ENCODE results near the gene MYL4. TPM values are rescaled to one million over a fixed set of nuclear protein-coding genes. Genes with fewer than 3 reads are reported as not detected.
A peak's percentile ranks its signal among the peaks of the same experiment; 100 is the strongest.

Gene MYL4
- polyA plus RNA-seq, 12 donors: 673 to 6,112 (median 1,509) TPM

DNA sequence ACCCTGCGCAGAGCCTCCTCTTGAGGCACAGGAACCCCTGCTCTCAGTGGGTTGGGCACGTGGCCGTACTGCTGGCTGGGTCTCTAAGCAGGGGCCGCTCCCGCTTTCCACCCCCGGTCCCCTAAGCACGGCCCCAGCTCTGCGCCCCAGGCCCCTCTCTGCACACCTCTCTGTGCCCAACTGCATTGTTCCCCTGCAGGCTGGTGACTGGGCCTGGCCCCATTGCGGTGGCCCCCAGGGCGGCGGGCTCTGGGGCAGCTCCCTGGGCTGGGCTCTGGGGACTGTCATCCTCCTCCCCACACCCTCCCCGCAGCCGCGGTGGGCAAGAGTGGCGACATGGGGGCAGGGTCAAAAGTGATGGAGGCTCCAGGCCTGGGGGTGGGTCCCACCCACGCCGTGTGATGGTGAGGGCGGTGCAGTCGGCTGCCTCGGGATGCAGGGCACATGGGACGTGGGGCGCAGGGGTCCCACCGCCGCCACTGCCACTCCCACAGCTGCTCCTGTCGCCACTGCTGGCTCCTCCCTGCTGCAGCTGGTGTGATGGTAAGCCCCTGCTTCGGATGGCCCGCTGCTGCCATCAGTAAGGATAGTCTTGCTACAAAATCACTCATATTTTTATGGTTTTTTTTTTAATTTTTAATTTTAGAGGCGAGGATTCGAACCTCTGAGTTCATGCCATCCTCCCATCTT, 29.3 kb downstream of the MYL4 start:
- DNase-seq: no peak

DNA sequence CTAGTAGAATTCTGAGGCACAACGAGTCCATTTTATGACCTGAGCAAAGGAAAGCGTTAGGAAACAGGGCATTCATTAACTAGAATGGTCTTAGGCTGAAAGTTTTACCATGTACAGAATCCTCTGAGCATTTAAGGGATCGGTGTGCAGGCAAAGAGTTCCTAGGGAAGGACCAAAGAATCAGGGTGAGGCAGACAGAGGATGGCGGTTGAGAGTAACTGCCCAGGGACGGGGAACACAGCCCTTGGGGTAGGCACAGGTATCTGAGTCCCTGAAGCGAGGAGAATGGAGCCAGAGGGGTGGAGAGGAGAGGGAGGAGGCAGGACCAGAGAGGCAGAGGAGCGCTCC, 30.4 kb downstream of the MYL4 start:
- no peak for DNase-seq

DNA sequence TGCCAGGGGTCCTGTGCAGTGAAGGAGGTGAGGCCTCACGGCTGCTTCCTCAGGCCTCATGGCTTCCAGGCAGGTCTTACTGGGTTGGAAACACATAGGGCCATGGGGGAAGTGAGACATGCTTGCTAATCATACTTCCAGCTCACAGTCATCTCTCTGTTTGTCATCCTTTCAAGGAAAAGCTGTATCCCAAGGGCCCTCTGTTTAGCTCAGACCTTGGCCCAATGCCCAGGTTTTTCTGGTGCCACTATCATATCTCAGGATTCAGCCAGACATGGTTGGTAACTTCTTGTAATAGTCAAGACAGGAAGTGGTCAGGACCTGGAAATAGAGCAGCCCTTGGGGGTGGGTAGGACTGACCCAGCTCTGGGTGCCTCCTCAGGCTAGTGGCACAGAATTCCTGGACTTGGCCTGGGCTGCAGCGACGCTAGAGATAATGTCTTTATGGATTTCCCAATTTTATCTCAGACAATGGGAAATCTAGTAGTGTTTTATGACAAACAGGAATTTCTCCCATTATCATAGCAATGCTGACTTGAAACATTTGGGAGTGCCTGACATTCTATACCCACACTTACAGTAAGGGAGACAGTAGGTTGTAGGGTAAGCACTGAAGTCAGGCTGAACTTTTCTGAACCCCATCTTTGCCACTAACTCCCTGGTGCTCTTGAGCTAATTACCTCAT, 31.0 kb downstream of the MYL4 start:
- DNase-seq: peak; percentile 64

GRCh38 chr17:47240806-47241205, 31.7 kb downstream of the MYL4 start:
- DNase-seq: no peak

DNA sequence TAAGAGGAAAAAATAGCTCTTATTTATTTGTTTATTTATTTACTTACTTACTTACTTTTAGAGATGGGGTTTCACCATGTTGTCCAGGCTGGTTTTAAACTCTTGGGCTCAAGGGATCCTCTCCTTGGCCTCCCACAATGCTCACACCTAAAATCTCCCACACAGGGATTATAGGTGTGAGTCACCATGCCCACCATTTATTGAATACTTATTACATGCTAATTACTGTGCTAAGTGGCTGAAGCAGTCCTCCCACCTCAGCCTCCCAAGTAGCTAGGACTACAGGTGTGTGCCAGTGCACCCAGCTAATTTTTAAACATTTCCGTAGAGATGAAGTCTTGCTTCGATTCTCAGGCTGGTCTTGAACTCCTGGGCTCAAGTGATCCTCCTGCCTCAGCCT, 33.5 kb downstream of the MYL4 start:
- DNase-seq: no peak

- no peak for DNase-seq
These were observed 34.8 kb downstream of the MYL4 start for GRCh38 chr17:47243737-47244598.

- peak; percentile 46 for DNase-seq
These were observed 35.5 kb downstream of the MYL4 start for GRCh38 chr17:47244697-47245096.

DNA sequence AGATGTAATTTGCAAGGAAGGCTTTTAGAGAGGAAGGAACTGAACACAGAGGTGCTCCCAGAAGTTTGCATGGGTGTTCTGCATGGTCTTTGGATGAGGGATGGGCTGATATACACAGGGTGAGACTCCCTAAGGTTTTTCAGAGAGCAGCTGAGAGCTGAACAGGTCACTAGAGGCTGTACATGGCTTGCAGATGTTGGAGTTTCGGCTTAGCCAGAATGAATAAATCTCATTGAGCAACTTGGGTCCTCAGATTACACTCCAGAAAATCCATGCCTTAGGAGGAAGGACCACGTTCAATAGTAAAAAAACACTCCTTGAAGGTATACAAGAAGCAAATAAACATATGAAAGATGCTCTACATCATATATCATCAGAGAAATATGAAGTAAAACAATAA, 37.0 kb downstream of the MYL4 start:
- no peak for DNase-seq

- DNase-seq: no peak
These were observed 41.7 kb downstream of the MYL4 start for GRCh38 chr17:47250855-47251254.

- no peak for DNase-seq
These were observed 42.3 kb downstream of the MYL4 start for GRCh38 chr17:47251421-47251940.

GRCh38 chr17:47252209-47252608, 43.1 kb downstream of the MYL4 start:
- DNase-seq: no peak

DNA sequence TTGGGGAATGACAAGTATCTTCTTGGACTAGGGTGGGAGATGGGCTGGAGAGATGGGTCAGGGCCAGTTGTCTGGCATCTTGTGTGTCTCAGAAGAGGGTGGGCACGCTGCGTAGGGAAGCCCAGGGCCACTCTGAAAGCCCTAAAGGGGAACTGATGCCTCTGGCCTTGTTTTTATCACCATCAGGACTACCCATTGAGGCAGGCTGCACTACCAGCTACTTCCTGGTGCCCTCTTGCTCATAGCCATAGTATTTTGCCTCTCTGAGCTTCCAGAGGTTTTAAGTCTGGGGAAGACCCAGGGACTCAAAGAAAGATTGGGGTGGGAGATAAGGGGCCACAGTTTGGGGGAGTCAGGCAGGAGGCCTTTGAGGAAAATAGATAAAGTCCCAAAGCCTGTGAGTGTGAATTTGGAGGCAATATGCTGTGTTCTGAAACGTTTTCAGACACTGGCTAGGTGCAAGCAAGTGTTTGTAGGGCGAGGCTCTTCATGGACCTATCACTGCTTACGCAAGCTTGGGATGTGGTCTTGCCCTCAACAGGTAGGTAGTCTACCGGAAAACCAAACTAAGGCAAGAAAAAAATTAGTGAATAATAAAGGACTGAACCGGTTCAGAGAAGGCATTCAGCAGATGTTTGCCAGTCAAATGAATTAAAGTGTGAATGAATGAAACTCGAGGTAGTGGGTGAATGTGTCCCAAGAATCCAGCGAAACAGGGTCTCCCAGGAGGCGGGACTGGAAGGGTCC, 43.8 kb downstream of the MYL4 start:
- no peak for DNase-seq

GRCh38 chr17:47253541-47254402, 44.6 kb downstream of the MYL4 start, which contains the start of gene ITGB3:
Gene ITGB3, plus strand, starts transcription at chr17:47253827. Its CDS starts 35 bp downstream, at chr17:47253862.
- no peak for DNase-seq

DNA sequence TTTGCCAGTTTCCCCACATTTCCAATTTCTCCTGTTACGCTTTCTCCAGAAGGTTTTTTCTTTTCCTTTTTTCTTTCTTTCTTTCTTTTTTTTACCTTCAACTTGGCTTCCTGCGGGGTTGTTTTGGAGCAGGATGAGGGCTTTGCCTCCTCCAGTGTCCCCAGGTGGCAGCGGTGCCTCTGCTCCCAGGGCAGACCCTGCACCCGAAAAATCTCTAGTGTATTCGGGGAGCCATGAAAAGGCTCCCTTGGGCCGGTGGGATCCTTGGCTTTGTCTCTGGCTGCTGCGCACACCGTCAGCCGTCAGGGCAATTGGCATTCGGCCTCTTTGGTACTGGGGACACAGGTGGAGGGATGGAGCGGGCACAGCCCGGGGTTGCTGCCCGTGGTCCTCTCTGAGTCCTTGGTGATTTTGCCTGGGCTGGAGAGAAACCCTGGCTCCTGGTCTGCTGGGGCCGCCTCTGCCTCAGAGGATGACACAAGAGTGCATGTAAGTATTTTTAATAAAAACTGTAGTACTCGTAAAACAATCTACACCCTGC, 45.3 kb downstream of the MYL4 start:
- DNase-seq: no peak

DNA sequence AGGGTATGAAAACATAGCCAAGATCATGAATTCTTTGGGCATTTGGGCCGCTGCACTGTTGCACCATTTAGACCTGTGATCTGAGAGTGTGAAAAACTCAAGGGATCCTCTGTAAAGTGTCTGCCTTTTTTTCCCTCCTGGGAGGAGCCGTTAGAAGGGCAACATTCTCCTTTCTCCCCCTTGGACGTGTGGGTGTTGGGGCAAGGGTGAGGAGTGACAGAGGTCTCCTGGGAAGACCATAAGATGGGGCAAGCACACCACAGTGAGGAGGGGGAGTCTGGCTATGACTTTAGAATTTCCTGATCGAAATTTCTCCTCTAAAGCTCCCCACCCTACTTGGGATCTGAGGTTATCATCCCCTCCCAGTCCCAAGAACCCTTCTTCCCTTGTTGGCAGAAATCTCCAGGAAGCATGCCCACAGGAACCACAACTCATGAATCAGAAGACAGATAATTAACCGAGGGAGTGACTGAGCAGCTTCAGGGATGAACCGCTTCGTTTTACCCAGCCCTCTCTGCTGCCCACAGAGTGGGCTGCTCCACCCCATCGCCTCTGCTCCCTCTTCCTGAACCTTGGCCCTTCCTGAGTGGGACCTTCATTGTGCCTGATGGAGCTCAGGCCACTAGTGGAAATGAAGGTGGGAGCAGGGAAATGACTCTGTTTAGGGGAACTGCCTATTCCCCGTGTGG, 48.6 kb downstream of the MYL4 start:
- DNase-seq: no peak

DNA sequence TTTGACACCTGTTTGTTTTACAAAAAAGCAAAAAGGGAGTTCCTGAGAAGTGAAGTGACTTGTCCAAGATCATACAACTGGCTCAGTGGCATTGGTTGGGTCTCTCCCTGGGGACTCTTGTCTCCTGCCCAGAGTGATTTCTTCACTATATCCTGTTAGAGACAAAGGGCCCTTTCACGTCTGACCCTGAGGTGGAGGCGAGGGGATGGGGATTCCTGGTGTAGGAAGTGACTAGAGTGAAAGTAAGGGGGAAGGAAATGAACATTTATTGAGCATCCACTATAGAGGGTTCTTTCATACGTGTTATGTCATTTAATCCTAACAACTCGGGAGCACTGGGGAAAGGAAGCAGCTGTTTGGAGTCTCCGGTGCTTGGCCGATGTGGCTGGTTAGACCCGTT, 53.4 kb downstream of the MYL4 start:
- no peak for DNase-seq

- DNase-seq: no peak
These were observed 55.0 kb downstream of the MYL4 start for GRCh38 chr17:47264166-47264565.

DNA sequence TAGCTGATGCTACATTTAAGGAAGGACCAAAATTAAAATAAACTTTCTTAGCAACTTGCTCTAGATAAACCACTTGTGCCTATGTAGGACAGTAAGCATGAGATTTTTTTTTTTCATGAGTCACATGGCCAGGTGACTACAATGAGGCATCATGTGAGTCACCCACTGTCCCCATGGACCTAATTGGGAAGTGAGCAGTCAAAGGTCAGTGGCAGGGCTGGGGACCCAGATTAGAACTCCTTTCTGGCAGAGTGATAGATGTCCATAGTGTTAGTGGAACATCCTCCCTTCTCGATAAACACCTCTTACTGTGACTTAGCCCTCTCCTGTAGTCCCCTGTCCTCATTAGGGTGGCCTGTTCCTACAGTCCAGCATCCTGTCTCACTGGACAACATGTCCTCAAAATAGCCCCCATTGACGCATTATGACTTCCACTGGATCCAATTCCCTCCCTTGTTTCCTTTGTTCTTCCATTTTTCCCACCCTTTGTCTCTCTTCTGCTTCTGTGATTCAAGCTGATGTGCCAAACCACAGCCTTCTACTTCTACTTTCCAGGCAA, 56.9 kb downstream of the MYL4 start:
- no peak for DNase-seq

- DNase-seq: no peak
These were observed 57.6 kb downstream of the MYL4 start for GRCh38 chr17:47266782-47267181.
